Lung (tissue), 12 donors: ENCODE measurements around the gene RBM44. TPM values are rescaled to one million over a fixed set of nuclear protein-coding genes. Genes with fewer than 3 reads are reported as not detected.
A peak's percentile ranks its signal among the peaks of the same experiment; 100 is the strongest.

Experiments used
- ATAC-seq: fragments of 200-7000 bp; cut with Tn5 transposase; one replicate; pipeline ENCODE4 v1.9.1; 2020; ENCODE audit warnings: moderate number of reproducible peaks; ENCODE audit not compliant: insufficient read depth, low FRiP score
- DNase-seq, 3 donors: peaks; one replicate each; pipeline ENCODE4 v3.0.0-alpha.2; 2013 to 2017
- H3K27ac ChIP-seq, 2 donors: one replicate each; pipeline ENCODE4 v1.5.1; 2013; ENCODE audit warnings: mild to moderate bottlenecking in 2 of 2, moderate library complexity in 2 of 2, control low read depth in 1 of 2, inconsistent platforms in 1 of 2, low read depth in 1 of 2, low read length in 1 of 2
- H3K27me3 ChIP-seq, 3 donors: one replicate each; pipeline ENCODE4 v1.5.1; 2013; ENCODE audit warnings: low read length in 2 of 3; ENCODE audit not compliant: control insufficient read depth in 3 of 3, insufficient read depth in 3 of 3
- H3K36me3 ChIP-seq, 4 donors: one replicate each; pipeline ENCODE4 v1.5.1; 2013; ENCODE audit warnings: low read length in 4 of 4, mild to moderate bottlenecking in 1 of 4, moderate library complexity in 1 of 4; ENCODE audit not compliant: control insufficient read depth in 4 of 4, insufficient read depth in 4 of 4
- H3K4me1 ChIP-seq, 5 donors: one replicate each; pipeline ENCODE4 v1.5.1; 2013; ENCODE audit warnings: low read length in 5 of 5, mild to moderate bottlenecking in 2 of 5, moderate library complexity in 1 of 5; ENCODE audit not compliant: control insufficient read depth in 5 of 5, insufficient read depth in 5 of 5
- H3K4me3 ChIP-seq: one replicate; pipeline ENCODE4 v1.5.1; 2013; ENCODE audit warnings: mild to moderate bottlenecking, control low read depth, moderate library complexity
- H3K9ac ChIP-seq, 2 donors: one replicate each; pipeline ENCODE4 v1.5.1; 2013; ENCODE audit warnings: low read length in 2 of 2, control low read depth in 1 of 2; ENCODE audit not compliant: insufficient read depth in 1 of 2
- H3K9me3 ChIP-seq, 4 donors: one replicate each; pipeline ENCODE4 v1.5.1; 2013; ENCODE audit warnings: low read length in 3 of 4, mild to moderate bottlenecking in 1 of 4, moderate library complexity in 1 of 4; ENCODE audit not compliant: control insufficient read depth in 4 of 4, insufficient read depth in 3 of 4
- WGBS, 2 donors: extraction: QIAGEN DNeasy Blood & Tissue Kit; methylation state at CpG; one replicate each; pipeline ENCODE4 v1.1.7; 2013; 5-methylcytosine and 5-hydroxymethylcytosine counted together
- polyA plus RNA-seq, 2 donors: library from polyadenylated mRNA; stranded (reverse); fragments of 200-250 nt; gene quantifications; one replicate each; pipeline ENCODE4 v1.2.1, GENCODE V29; 2013
- total RNA-seq, 2 donors: library from RNA; depleted of rRNA in 1 of 2; stranded (reverse); fragments of >200 nt in 1 of 2; gene quantifications; one replicate each; pipeline ENCODE4 v1.2.1, GENCODE V29; 2014 to 2021
- TF ChIP-seq, protein P1 (sequence below): IDR thresholded peaks from 2 replicates; pipeline ENCODE4 v1.5.1; 2012; ENCODE audit warnings: mild to moderate bottlenecking; ENCODE audit errors: control extremely low read depth, extremely low read depth
- donor health status: control.
- donor health status: control.
- donor health status: Bipolar disorder and iron deficiency.
- donor health status: healthy.
- donor health status: DM: yes; HTN: yes; CAD: no.

The RBM44 gene
- total and polyA plus RNA-seq, 4 donors, result 0.26 to 4.0 (median 0.88) TPM

DNA sequence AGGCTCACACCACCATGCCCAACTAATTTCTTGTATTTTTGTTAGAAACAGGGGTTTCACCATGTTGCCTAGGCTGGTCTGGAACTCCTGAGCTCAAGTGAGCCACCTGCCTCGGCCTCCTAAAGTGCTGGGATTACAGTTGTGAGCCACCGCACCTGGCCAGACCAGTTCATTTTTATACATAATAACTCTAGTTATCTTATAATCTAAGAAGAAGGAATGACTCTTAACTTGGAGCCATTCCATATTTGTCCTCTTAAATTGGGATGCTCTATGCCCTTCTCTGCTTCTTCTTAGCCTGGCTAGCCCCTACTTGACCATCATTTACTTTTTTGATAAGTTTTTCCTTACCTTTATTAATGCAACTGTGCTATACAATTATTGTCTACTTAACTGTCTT, 2.9 kb downstream of the RBM44 start:
- no peak for ATAC-seq

DNA sequence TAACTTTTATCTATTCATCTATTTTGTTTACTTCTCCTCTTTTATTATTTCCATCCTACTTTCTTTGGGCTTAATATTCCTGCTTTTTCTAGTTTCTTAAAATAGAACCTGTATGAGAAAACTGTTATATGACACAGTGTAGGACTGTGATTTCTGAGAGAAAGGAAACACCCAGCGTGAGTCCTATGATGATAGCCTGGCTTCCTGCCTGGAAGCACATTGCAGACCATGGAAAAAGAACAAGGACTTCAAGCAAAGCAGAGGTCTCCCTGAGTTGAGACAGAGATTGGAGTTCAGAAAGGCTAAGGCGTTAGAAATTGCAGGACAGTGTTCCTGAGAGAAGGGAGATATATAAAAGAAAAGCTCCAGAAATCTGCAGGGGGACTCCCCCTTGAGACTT, 7.8 kb downstream of the RBM44 start:
- H3K27me3 ChIP-seq, result peaks cover 0 to 4% (median 0%) of the 10 kb centered on the region in 3 donors
- TF ChIP-seq, protein P1, sequence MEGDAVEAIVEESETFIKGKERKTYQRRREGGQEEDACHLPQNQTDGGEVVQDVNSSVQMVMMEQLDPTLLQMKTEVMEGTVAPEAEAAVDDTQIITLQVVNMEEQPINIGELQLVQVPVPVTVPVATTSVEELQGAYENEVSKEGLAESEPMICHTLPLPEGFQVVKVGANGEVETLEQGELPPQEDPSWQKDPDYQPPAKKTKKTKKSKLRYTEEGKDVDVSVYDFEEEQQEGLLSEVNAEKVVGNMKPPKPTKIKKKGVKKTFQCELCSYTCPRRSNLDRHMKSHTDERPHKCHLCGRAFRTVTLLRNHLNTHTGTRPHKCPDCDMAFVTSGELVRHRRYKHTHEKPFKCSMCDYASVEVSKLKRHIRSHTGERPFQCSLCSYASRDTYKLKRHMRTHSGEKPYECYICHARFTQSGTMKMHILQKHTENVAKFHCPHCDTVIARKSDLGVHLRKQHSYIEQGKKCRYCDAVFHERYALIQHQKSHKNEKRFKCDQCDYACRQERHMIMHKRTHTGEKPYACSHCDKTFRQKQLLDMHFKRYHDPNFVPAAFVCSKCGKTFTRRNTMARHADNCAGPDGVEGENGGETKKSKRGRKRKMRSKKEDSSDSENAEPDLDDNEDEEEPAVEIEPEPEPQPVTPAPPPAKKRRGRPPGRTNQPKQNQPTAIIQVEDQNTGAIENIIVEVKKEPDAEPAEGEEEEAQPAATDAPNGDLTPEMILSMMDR, result no peak
- no peaks in the 10 kb centered on the region for H3K9me3 ChIP-seq
- H3K4me3 ChIP-seq, result no peak overlapping the region
- no peak overlapping the region for H3K27ac ChIP-seq
- H3K36me3 ChIP-seq, result no peaks in the 10 kb centered on the region
- H3K9ac ChIP-seq, result no peak overlapping the region
- H3K4me1 ChIP-seq, result no peaks in the 10 kb centered on the region
- ATAC-seq (no peak), DNase-seq (peak in 1 of 3 donors; percentile 13)
- WGBS, 2 donors, result 80 to 86% methylated on average over 2 of the region's 2 CpGs

More for the DNA sequence above, 2.9 kb downstream of the RBM44 start:
- TF ChIP-seq, protein P1, result no peak
- Histone ChIP-seq H3K27ac (no peak overlapping the region), H3K36me3 (no peaks in the 10 kb centered on the region), H3K9ac (no peak overlapping the region), H3K9me3 (peaks cover 0 to 10% (median 0%) of the 10 kb centered on the region in 4 donors), H3K4me3 (no peak overlapping the region), H3K27me3 (no peaks in the 10 kb centered on the region), H3K4me1 (no peaks in the 10 kb centered on the region)
- WGBS, 2 donors, result 82 to 100% methylated on average over 2 of the region's 2 CpGs
- DNase-seq, result no peak

DNA sequence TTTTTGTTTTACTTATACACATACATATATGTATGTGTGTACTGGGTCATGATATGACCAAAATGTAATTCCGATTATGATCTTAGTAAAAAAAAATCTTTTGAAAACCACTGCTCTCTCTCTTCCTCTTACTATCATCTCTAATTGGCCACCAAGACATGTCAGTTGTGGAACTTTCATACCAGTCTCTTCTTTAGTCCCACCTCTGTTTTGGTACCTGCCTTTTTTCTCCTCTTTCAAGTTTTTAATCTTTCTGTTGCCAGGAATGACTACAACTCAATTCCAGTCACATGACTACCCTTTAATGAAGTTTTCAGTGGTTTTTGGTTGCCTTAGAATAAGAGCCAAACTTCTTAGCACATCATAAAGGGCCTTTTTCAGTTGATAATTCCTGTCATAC, 17.1 kb downstream of the RBM44 start:
- H3K36me3 ChIP-seq, result no peaks in the 10 kb centered on the region
- no peaks in the 10 kb centered on the region for H3K9me3 ChIP-seq
- no peak overlapping the region for H3K27ac ChIP-seq
- no peak overlapping the region for H3K4me3 ChIP-seq
- peaks cover 0 to 11% (median 10%) of the 10 kb centered on the region in 3 donors for H3K27me3 ChIP-seq
- WGBS, 2 donors, result 69 to 90% methylated on average over 1 of the region's 1 CpG
- no peaks in the 10 kb centered on the region for H3K4me1 ChIP-seq
- DNase-seq (no peak), ATAC-seq (no peak)
- TF ChIP-seq, protein P1, result no peak
- H3K9ac ChIP-seq, result no peak overlapping the region

DNA sequence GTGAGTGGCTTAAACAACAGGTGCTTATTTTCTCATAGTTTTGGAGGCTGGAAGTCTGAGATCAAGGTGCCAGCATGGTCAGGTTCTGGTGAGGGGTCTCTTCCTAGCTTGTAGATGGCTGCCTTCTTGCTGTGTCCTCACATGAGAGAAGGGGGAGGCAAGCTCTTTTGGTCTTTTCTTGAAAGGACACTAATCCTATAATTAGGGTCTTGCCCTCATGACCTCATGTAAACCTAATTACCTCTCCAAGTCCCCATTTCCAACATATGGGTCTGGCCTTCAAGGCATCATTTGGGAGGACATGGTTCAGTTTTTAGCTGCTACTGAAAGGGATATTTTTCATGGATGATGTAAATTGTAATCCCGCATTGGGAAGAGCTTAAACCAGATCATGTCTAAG, 18.0 kb downstream of the RBM44 start:
- Histone ChIP-seq H3K4me1 (no peaks in the 10 kb centered on the region), H3K36me3 (no peaks in the 10 kb centered on the region), H3K4me3 (no peak overlapping the region), H3K27me3 (peaks cover 0 to 11% (median 10%) of the 10 kb centered on the region in 3 donors), H3K9me3 (no peaks in the 10 kb centered on the region), H3K27ac (no peak overlapping the region), H3K9ac (no peak overlapping the region)
- DNase-seq (no peak), ATAC-seq (no peak)
- WGBS, 2 donors, result 96 to 100% methylated on average over 1 of the region's 1 CpG
- TF ChIP-seq, protein P1, result no peak
